ENCODE measurements around the gene GCSAM. TPM values are rescaled to one million over a fixed set of nuclear protein-coding genes. Genes with fewer than 3 reads are reported as not detected.
A peak's percentile ranks its signal among the peaks of the same experiment; 100 is the strongest.

The GCSAM gene
- total RNA-seq, 2 experiments from 2014 or later: 6.5 to 6.8 TPM

DNA sequence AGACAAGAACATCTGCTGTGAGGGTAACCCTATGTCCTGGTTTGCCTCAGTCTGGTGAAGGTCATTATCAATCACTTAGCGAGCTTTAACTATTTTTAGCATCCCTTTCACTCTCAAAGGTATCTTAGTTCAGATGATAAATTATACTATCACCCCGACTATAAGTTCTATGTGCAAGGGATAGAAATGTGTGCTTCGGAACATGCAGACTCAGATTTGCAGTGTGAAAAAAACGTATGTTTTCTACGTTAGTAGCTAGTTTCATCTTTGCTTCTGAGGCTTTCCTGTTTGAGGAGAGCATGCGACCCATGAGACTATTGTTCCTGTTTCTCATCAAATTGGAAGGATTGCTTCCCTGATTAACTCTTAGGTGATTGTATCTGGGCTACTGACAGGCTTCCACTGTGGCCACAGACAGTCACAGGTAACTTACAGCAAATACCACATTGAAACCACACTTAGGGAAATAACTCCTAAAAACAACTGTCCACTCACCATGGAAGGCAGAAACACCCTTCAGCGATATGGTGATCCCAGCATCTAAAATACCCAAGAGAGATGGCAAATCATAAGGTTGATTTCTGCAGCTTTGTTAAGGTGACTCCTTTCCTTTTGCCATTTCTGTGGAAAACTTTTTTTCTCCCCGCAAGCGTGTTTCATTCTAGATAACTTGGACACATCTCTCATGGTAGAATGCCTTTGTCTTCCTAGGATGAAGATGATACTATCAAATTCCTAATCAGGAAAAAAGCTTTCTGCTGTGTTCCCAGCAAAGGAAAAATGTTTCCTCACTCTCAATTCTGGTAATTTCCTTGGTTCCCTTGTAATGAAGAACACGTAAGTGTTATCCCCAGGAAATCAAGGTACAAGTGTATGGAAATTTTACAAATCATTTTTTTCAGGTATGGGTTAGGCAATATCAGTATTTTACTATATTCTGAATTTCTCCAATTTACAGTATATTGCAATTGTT is 5.2 kb downstream of the GCSAM start:
- POLR2A ChIA-PET: interaction anchor here (0.7 to 1.9 kb wide), 6 partner anchors 9 to 451 kb away, joined by 3 to 9 read pairs (median 3); no protein-coding TSS in a partner anchor
- H3K9me3 Mint-ChIP-seq: no peaks in the 10 kb centered on the region
- DNase-seq: peak in 3 of 14 experiments; percentile 46 to 54 (median 51)
- no peaks in the 10 kb centered on the region for H3K9me3 ChIP-seq (ENCODE audit: control insufficient read depth in 1 of 2, insufficient read depth in 1 of 2, low read length in 2 of 2)
- H3K27ac ChIP-seq (ENCODE audit: low read depth in 1 of 2, low read length in 2 of 2): peak overlapping the region; percentile 80 to 92
- ATAC-seq (ENCODE audit: poor library complexity): no peak
- H3K4me1 Mint-ChIP-seq (ENCODE audit: low read depth): peaks cover 83% of the 10 kb centered on the region
- TF ChIP-seq, protein P1, sequence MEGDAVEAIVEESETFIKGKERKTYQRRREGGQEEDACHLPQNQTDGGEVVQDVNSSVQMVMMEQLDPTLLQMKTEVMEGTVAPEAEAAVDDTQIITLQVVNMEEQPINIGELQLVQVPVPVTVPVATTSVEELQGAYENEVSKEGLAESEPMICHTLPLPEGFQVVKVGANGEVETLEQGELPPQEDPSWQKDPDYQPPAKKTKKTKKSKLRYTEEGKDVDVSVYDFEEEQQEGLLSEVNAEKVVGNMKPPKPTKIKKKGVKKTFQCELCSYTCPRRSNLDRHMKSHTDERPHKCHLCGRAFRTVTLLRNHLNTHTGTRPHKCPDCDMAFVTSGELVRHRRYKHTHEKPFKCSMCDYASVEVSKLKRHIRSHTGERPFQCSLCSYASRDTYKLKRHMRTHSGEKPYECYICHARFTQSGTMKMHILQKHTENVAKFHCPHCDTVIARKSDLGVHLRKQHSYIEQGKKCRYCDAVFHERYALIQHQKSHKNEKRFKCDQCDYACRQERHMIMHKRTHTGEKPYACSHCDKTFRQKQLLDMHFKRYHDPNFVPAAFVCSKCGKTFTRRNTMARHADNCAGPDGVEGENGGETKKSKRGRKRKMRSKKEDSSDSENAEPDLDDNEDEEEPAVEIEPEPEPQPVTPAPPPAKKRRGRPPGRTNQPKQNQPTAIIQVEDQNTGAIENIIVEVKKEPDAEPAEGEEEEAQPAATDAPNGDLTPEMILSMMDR (IDR thresholded peaks at IDR 0.05): no peak
- H3K27me3 ChIP-seq (ENCODE audit: control insufficient read depth in 1 of 2, insufficient read depth in 2 of 2, low read length in 2 of 2): no peaks in the 10 kb centered on the region
- H3K4me3 ChIP-seq (ENCODE audit: low read length): peak overlapping the region; percentile 10
- H3K27me3 Mint-ChIP-seq: no peaks in the 10 kb centered on the region
- peaks cover 64% of the 10 kb centered on the region for H3K4me1 ChIP-seq (ENCODE audit: insufficient read depth, low read length)
- H3K36me3 ChIP-seq (ENCODE audit: insufficient read depth, low read length): peaks cover 36% of the 10 kb centered on the region
- H3K27ac Mint-ChIP-seq: peak overlapping the region; percentile 88
- CTCF ChIA-PET: interaction anchor here (0.7 to 2.3 kb wide), 3 partner anchors 9 to 17 kb away, joined by 3 to 15 read pairs (median 6); no protein-coding TSS in a partner anchor
- H3K36me3 Mint-ChIP-seq (ENCODE audit: low read depth): peaks cover 42% of the 10 kb centered on the region
- peak overlapping the region; percentile 50 for H3K4me3 Mint-ChIP-seq
- intact Hi-C loops (cut with DNase I, micrococcal nuclease): no loop called here

DNA sequence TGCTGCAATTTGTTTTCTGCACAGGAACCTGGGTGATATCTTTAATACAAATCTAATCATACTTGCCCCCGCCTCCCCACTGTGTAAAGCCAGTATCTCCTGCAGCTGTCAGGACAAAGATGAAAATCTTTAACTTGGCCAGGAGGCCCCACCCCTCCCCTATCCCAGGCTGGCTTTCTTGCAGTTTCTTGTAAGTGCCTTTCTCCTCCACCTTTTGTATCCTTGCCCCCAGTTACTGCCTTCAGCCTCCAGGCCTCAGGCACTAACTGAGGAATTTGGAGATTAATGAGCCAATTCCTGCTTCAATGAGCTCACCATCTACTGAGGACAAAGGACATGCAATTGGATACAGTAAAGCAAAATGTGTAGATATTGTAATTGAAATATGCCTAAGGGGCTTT is 6.5 kb downstream of the GCSAM start:
- TF ChIP-seq, protein P1 (IDR thresholded peaks at IDR 0.05): no peak
- Histone ChIP-seq H3K36me3 (ENCODE audit: insufficient read depth, low read length) (peaks cover 39% of the 10 kb centered on the region), H3K9me3 (ENCODE audit: control insufficient read depth in 1 of 2, insufficient read depth in 1 of 2, low read length in 2 of 2) (no peaks in the 10 kb centered on the region), H3K4me1 (ENCODE audit: insufficient read depth, low read length) (peaks cover 58% of the 10 kb centered on the region), H3K4me3 (ENCODE audit: low read length) (peak overlapping the region; percentile 8), H3K27ac (ENCODE audit: low read depth in 1 of 2, low read length in 2 of 2) (peak overlapping the region; percentile 37 to 92), H3K27me3 (ENCODE audit: control insufficient read depth in 1 of 2, insufficient read depth in 2 of 2, low read length in 2 of 2) (no peaks in the 10 kb centered on the region)
- ATAC-seq (ENCODE audit: poor library complexity) (no peak), DNase-seq (peak in 2 of 14 experiments; percentile 20 to 26)
- CTCF ChIA-PET: interaction anchor here (1.2 kb wide), 1 partner anchor 15 kb away, joined by 4 read pairs; no protein-coding TSS in a partner anchor
- H3K27me3 Mint-ChIP-seq: no peaks in the 10 kb centered on the region
- peaks cover 55% of the 10 kb centered on the region for H3K36me3 Mint-ChIP-seq (ENCODE audit: low read depth)
- POLR2A ChIA-PET: no interaction called here
- H3K9me3 Mint-ChIP-seq: no peaks in the 10 kb centered on the region
- intact Hi-C loops (cut with DNase I, micrococcal nuclease): no loop called here
- peak overlapping the region; percentile 88 for H3K27ac Mint-ChIP-seq
- peak overlapping the region; percentile 50 for H3K4me3 Mint-ChIP-seq
- peaks cover 86% of the 10 kb centered on the region for H3K4me1 Mint-ChIP-seq (ENCODE audit: low read depth)

DNA sequence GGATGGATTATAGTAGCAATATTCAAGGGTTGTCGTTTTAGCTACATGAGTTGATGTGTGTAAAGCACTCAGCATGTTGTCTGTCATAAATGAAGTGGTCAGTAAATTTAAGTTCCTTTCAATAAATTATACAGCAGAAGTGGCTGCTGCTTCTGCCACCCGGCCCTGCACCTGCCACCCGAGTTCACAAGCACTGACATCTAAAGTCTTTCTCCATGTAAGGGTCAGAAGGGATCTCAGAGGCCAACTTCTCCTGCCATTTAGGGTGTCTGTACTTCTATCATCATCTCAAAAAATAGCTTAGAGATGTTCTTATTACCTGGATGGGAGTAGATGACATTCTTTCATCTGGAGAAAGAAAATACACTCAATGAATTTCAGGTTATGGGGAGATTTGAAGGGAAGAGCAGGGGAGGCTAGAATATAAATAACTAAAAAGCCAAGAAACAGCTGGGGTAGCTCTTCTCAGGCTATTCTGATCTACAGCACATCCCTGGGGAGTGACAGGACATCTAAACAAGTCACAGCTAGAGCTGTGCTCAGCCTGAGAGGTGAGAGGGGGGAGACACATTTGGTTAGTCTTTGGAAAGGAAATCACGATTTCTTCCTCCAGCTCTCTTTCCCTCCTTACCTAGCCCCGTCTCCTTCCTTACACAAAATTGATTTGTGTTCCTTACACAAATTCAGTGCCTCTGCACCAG is 8.0 kb downstream of the GCSAM start:
- Mint-ChIP-seq H3K9me3 (no peaks in the 10 kb centered on the region), H3K27me3 (no peaks in the 10 kb centered on the region), H3K27ac (peak overlapping the region; percentile 88), H3K4me1 (ENCODE audit: low read depth) (peaks cover 86% of the 10 kb centered on the region), H3K4me3 (no peak overlapping the region), H3K36me3 (ENCODE audit: low read depth) (peaks cover 63% of the 10 kb centered on the region)
- Histone ChIP-seq H3K27me3 (ENCODE audit: control insufficient read depth in 1 of 2, insufficient read depth in 2 of 2, low read length in 2 of 2) (no peaks in the 10 kb centered on the region), H3K27ac (ENCODE audit: low read depth in 1 of 2, low read length in 2 of 2) (peak overlapping the region in 1 of 2 donors; percentile 14), H3K4me1 (ENCODE audit: insufficient read depth, low read length) (peaks cover 46% of the 10 kb centered on the region), H3K36me3 (ENCODE audit: insufficient read depth, low read length) (peaks cover 33% of the 10 kb centered on the region), H3K9me3 (ENCODE audit: control insufficient read depth in 1 of 2, insufficient read depth in 1 of 2, low read length in 2 of 2) (no peaks in the 10 kb centered on the region), H3K4me3 (ENCODE audit: low read length) (no peak overlapping the region)
- ChIA-PET POLR2A (interaction anchor here (1.1 kb wide), 1 partner anchor 13 kb away, joined by 4 read pairs; no protein-coding TSS in a partner anchor), CTCF (interaction anchor here (1.0 to 2.0 kb wide), 2 partner anchors 13 to 82 kb away, joined by 3 to 5 read pairs; no protein-coding TSS in a partner anchor)
- intact Hi-C loops (cut with DNase I, micrococcal nuclease): loop anchor here in 1 of 2 experiments (5.0 kb wide), 1 partner anchor 177 kb away; no protein-coding TSS in a partner anchor
- ATAC-seq (ENCODE audit: poor library complexity) (no peak), DNase-seq (no peak)
- TF ChIP-seq, protein P1 (IDR thresholded peaks at IDR 0.05): no peak

All from CD4-positive, alpha-beta T cell (primary cell).